Keratinocyte (primary cell): ENCODE data around the gene FOXJ3.

Experiments
- CTCF ChIP-seq, 3 experiments: IDR thresholded peaks in 1 of 3; conservative IDR thresholded peaks in 1 of 3; optimal IDR thresholded peaks in 1 of 3; 2 replicates in 2 of 3; 3 replicates in 1 of 3; pipeline versions ENCODE3 to v1.5.1; 2011; ENCODE audit warnings: low read length in 3 of 3, mild to moderate bottlenecking in 3 of 3, moderate library complexity in 2 of 3, control low read depth in 1 of 3, inconsistent platforms in 1 of 3; ENCODE audit not compliant: insufficient read depth in 2 of 3; ENCODE audit errors: extremely low read depth in 1 of 3
- EZH2 ChIP-seq: IDR thresholded peaks from one replicate; pipeline ENCODE4 v1.6.1; 2012; ENCODE audit warnings: inconsistent platforms, mild to moderate bottlenecking, low read length, moderate library complexity

GRCh38 chr1:42173155-42173933 is 161.7 kb downstream of the FOXJ3 start:
- no peak for TF ChIP-seq EZH2
- TF ChIP-seq CTCF (optimal IDR thresholded peaks at IDR 0.05 in 1 of 3, IDR thresholded peaks at IDR 0.05 in 1 of 3, conservative IDR thresholded peaks at IDR 0.05 in 1 of 3; ENCODE audit: extremely low read depth in 1 of 3, insufficient read depth in 2 of 3, low read length in 3 of 3) = peak; percentile 94 to 99 (median 97)
